ENCODE results near the gene RPL28.

DNA sequence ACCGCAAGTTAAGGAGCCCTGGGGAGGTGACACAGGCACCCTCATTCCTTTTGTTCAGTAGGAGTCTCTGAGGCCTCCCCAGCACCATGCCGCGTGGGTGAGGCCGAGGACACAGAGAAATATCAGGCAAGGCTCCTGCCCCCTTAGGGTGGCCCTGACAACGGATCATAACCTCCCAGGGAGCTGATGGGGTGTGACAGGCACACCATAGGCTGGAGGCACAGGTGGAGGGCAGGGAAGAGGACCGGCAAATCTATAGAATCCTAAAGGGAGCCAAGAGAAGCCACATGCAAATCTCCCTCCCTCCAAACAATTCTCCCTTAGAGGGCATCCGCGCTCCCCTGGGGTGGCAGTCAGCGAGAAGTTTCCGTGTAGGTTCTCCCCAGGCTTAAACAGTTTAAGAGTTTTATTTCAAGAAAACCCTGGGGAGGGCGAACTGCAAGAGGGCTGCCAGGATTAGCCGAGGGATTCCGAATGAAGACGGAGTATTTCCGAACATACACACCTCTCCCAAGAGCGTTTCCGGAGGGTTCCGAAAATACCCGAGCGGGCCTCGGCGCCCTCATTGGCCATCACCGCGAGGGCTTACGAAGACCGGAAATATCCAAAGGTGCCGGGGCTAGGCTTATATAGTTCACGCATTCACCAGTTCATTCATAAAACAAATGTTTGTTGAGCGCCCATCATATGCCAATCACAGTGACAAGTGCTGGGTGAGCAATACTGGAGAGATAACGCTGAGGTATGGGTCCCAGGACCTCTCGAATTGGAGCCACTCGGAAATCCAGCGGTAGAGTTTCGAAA, 610 bp upstream of the RPL28 start:
- TF ChIP-seq POLR2AphosphoS5 (IDR thresholded peaks at IDR 0.05; ENCODE audit: insufficient read depth, low read depth, low read length) (no peak), POLR2A (IDR thresholded peaks at IDR 0.05; ENCODE audit: low read depth, low read length) (no peak)
